ENCODE results near the gene CYP2F1.
"Not testable (repeated sequence)": the region's sequence is repeated elsewhere in the genome, so short reads cannot be mapped to it uniquely, and the experiment has no call there.

DNA sequence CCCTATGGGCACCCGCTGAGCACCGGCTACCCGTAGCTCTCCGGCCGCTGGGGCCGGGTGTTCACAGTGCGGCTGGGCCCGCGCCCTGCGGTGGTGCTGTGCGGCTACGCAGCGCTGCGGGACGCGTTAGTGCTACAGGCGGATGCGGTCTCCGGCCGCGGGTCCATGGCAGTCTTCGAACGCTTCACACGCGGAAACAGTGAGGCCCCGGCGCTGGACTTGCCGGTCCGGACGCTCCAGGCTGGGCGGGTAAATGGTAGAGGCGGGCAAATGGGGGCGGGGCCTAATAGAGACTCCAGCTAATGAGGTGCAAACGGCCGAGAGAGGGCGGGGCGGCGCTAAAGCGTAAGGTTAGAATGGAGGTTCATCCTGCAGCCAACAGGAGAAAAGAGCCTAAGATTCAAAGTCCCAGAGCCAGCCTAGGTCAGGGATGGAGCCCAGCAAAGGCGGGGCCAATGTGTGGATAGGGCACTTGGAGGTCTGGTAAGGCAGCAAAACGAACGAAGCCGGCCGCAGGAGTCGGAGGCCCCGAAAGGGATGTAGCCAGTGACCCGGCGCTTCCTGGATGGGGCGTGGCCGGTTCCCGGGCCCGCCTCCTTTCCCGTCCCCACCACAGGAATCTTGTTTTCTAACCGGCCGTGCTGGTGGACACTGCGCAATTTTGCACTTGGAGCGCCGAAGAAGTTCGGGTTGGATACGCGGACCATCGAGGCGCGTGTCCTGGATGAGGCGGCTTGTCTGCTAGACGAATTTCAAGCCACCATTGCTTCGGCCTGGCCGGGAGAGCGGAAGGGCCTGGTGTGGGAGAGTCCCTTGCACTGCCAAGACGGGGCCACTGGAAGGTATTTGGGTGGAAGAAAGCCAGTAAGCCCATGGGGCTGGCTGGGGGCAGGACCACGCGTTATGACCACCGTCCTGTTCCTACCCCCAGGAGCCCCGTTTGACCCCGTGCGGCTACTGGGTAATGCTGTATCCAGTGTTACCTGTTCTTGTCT, 21.5 kb downstream of the CYP2F1 start:
- not testable (repeated sequence) for TF ChIP-seq GABPA (IDR thresholded peaks at IDR 0.05 in 1 of 2, conservative IDR thresholded peaks at IDR 0.05 in 1 of 2); TAF1 (conservative IDR thresholded peaks at IDR 0.05); YY1 (IDR thresholded peaks at IDR 0.05); RAD21 (IDR thresholded peaks at IDR 0.05); JUND (IDR thresholded peaks at IDR 0.05); SP1 (IDR thresholded peaks at IDR 0.05); NR2F2 (IDR thresholded peaks at IDR 0.05)
- TF ChIP-seq, protein P1, sequence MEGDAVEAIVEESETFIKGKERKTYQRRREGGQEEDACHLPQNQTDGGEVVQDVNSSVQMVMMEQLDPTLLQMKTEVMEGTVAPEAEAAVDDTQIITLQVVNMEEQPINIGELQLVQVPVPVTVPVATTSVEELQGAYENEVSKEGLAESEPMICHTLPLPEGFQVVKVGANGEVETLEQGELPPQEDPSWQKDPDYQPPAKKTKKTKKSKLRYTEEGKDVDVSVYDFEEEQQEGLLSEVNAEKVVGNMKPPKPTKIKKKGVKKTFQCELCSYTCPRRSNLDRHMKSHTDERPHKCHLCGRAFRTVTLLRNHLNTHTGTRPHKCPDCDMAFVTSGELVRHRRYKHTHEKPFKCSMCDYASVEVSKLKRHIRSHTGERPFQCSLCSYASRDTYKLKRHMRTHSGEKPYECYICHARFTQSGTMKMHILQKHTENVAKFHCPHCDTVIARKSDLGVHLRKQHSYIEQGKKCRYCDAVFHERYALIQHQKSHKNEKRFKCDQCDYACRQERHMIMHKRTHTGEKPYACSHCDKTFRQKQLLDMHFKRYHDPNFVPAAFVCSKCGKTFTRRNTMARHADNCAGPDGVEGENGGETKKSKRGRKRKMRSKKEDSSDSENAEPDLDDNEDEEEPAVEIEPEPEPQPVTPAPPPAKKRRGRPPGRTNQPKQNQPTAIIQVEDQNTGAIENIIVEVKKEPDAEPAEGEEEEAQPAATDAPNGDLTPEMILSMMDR (IDR thresholded peaks at IDR 0.05; ENCODE audit: low read depth, low read length, missing input control) = not testable (repeated sequence)
- peak in 1 of 2 donors; percentile 4 for TF ChIP-seq HNF4A (conservative IDR thresholded peaks at IDR 0.05)
- TF ChIP-seq, protein P2, sequence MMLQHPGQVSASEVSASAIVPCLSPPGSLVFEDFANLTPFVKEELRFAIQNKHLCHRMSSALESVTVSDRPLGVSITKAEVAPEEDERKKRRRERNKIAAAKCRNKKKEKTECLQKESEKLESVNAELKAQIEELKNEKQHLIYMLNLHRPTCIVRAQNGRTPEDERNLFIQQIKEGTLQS (IDR thresholded peaks at IDR 0.05) = not testable (repeated sequence)
- peak in 1 of 2 donors; percentile 8 for TF ChIP-seq RXRA (IDR thresholded peaks at IDR 0.05)
- TF ChIP-seq, protein P3, sequence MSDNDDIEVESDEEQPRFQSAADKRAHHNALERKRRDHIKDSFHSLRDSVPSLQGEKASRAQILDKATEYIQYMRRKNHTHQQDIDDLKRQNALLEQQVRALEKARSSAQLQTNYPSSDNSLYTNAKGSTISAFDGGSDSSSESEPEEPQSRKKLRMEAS (IDR thresholded peaks at IDR 0.05) = not testable (repeated sequence)
- TF ChIP-seq, protein P4, sequence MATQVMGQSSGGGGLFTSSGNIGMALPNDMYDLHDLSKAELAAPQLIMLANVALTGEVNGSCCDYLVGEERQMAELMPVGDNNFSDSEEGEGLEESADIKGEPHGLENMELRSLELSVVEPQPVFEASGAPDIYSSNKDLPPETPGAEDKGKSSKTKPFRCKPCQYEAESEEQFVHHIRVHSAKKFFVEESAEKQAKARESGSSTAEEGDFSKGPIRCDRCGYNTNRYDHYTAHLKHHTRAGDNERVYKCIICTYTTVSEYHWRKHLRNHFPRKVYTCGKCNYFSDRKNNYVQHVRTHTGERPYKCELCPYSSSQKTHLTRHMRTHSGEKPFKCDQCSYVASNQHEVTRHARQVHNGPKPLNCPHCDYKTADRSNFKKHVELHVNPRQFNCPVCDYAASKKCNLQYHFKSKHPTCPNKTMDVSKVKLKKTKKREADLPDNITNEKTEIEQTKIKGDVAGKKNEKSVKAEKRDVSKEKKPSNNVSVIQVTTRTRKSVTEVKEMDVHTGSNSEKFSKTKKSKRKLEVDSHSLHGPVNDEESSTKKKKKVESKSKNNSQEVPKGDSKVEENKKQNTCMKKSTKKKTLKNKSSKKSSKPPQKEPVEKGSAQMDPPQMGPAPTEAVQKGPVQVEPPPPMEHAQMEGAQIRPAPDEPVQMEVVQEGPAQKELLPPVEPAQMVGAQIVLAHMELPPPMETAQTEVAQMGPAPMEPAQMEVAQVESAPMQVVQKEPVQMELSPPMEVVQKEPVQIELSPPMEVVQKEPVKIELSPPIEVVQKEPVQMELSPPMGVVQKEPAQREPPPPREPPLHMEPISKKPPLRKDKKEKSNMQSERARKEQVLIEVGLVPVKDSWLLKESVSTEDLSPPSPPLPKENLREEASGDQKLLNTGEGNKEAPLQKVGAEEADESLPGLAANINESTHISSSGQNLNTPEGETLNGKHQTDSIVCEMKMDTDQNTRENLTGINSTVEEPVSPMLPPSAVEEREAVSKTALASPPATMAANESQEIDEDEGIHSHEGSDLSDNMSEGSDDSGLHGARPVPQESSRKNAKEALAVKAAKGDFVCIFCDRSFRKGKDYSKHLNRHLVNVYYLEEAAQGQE (IDR thresholded peaks at IDR 0.05) = not testable (repeated sequence)

Measured in liver (tissue), 3 donors.